Hepatocyte (in vitro differentiated cells): ENCODE results near the gene MT1F. TPM values are rescaled to one million over a fixed set of nuclear protein-coding genes. Genes with fewer than 3 reads are reported as not detected.

Experiments used
- DNase-seq: peaks from one replicate; pipeline ENCODE4 v3.0.0-alpha.2; 2016; ENCODE audit warnings: low spot score
- H2AFZ ChIP-seq: fragments of 200-600 bp; sonication (generic); 2 replicates; pipeline ENCODE4 v1.6.0; 2016; ENCODE audit warnings: antibody characterized with exemption, mild to moderate bottlenecking
- H3K27ac ChIP-seq: fragments of 200-600 bp; sonication (generic); 2 replicates; pipeline ENCODE4 v1.5.1; 2016; ENCODE audit warnings: mild to moderate bottlenecking
- H3K27me3 ChIP-seq: fragments of 200-600 bp; sonication (generic); 2 replicates; pipeline ENCODE4 v1.6.1; 2016
- H3K36me3 ChIP-seq: fragments of 200-600 bp; sonication (generic); replicated peaks from 2 replicates; pipeline ENCODE4 v1.5.1; 2016; ENCODE audit warnings: low read depth; ENCODE audit not compliant: insufficient read depth
- H3K4me1 ChIP-seq: fragments of 200-600 bp; sonication (generic); 2 replicates; pipeline ENCODE4 v1.5.1; 2016; ENCODE audit warnings: mild to moderate bottlenecking, moderate library complexity; ENCODE audit not compliant: insufficient read depth
- H3K4me2 ChIP-seq: fragments of 200-600 bp; sonication (generic); 2 replicates; pipeline ENCODE4 v1.6.0; 2016
- H3K4me3 ChIP-seq: fragments of 200-600 bp; sonication (generic); 2 replicates; pipeline ENCODE4 v1.5.1; 2016; ENCODE audit warnings: mild to moderate bottlenecking
- H3K79me2 ChIP-seq: fragments of 200-600 bp; sonication (generic); 2 replicates; pipeline ENCODE4 v1.6.0; 2017; ENCODE audit warnings: mild to moderate bottlenecking
- H3K9me2 ChIP-seq: fragments of 200-600 bp; sonication (generic); replicated peaks from 2 replicates; pipeline ENCODE4 v1.6.0; 2017; ENCODE audit warnings: mild to moderate bottlenecking; ENCODE audit not compliant: insufficient read depth
- H3K9me3 ChIP-seq: fragments of 200-600 bp; sonication (generic); 2 replicates; pipeline ENCODE4 v1.5.1; 2016; ENCODE audit warnings: low read depth, mild to moderate bottlenecking
- H4K20me1 ChIP-seq: fragments of 200-600 bp; sonication (generic); 2 replicates; pipeline ENCODE4 v1.6.0; 2016; ENCODE audit warnings: mild to moderate bottlenecking; ENCODE audit not compliant: insufficient read depth, poor library complexity, severe bottlenecking
- EZH2 ChIP-seq: fragments of 200-600 bp; sonication (generic); IDR thresholded peaks from 2 replicates; pipeline ENCODE4 v1.6.1; 2016; ENCODE audit warnings: antibody characterized with exemption, mild to moderate bottlenecking, borderline replicate concordance
- EZH2phosphoT487 ChIP-seq: fragments of 200-600 bp; sonication (generic); IDR thresholded peaks from one replicate; pipeline ENCODE4 v1.6.1; 2018; ENCODE audit warnings: antibody characterized with exemption, mild to moderate bottlenecking, low read depth, moderate library complexity; ENCODE audit not compliant: unreplicated experiment, severe bottlenecking
- WGBS: methylation state at CpG from one replicate; pipeline ENCODE4 v1.1.6; 2016; ENCODE audit warnings: low lambda C conversion rate; ENCODE audit errors: missing lambda C conversion rate; 5-methylcytosine and 5-hydroxymethylcytosine counted together
- polyA plus RNA-seq: library from polyadenylated mRNA; unstranded; fragments of >200 nt; fragmentation: Nextera tagmentation; extraction: Ambion mirVana; gene quantifications from 2 replicates; pipeline ENCODE4 v1.2.1, GENCODE V29; 2016
- total RNA-seq: library from RNA; depleted of rRNA; stranded (reverse); fragments of >200 nt; gene quantifications from 2 replicates; pipeline ENCODE4 v1.2.3, GENCODE V29; 2014
- TF ChIP-seq, protein P1 (sequence below): fragments of 200-600 bp; sonication (generic); IDR thresholded peaks from 2 replicates; pipeline ENCODE4 v1.5.1; 2016; ENCODE audit warnings: antibody characterized with exemption, mild to moderate bottlenecking; ENCODE audit not compliant: poor library complexity

Gene MT1F
- total and polyA plus RNA-seq, 2 experiments from 2014 or later = 7.1 to 11.8 TPM

DNA sequence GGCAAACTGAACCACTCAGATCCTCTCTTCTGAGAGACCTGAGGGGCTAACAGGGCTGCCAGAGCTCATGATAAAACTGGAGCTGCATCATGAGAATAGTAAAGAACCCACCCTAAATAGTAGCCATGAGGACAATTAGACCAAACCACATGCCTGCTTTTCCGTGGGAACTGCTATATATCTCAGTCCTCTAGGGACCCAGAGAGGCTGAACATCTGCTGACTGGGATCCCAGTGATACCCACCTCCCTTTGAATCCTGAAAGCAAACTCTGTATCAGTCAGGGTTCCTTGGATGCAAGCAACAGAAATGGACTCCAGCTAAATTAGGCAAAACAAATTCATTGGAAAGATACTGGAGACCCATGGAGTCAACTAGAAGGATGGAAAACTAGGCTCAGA, 31.0 kb downstream of the MT1F start:
- WGBS = 50% methylated on average over 1 of the region's 1 CpG
- H3K27ac ChIP-seq = no peak overlapping the region

DNA sequence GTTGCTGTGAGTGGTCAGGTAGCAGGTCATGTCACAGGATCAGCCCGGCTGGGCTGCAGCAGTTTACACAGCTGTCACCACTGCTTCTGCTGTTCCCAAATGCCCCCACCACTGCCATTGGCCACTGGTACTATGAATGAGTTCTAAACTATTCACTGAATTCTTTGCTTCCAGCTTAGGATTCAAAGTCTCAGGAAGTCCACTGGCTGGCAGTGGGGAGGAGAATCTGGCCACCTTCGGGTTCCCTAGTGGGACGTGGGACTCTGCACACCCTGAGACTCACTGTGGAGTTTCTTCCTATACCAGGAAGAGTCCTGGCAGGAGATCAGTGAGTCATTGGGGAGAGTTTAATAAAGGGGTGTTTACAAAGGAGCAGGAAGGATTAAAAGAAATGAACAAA, 31.4 kb downstream of the MT1F start:
- H3K27me3 ChIP-seq = no peaks in the 10 kb centered on the region
- H3K4me2 ChIP-seq = no peak overlapping the region
- H3K79me2 ChIP-seq = no peaks in the 10 kb centered on the region
- H3K36me3 ChIP-seq = no peaks in the 10 kb centered on the region
- 86% methylated on average over 3 of the region's 3 CpGs for WGBS
- no peak overlapping the region for H3K27ac ChIP-seq
- H3K9me2 ChIP-seq = no peaks in the 10 kb centered on the region
- no peak for DNase-seq
- H3K9me3 ChIP-seq = no peaks in the 10 kb centered on the region
- H3K4me3 ChIP-seq = no peak overlapping the region
- TF ChIP-seq, protein P1, sequence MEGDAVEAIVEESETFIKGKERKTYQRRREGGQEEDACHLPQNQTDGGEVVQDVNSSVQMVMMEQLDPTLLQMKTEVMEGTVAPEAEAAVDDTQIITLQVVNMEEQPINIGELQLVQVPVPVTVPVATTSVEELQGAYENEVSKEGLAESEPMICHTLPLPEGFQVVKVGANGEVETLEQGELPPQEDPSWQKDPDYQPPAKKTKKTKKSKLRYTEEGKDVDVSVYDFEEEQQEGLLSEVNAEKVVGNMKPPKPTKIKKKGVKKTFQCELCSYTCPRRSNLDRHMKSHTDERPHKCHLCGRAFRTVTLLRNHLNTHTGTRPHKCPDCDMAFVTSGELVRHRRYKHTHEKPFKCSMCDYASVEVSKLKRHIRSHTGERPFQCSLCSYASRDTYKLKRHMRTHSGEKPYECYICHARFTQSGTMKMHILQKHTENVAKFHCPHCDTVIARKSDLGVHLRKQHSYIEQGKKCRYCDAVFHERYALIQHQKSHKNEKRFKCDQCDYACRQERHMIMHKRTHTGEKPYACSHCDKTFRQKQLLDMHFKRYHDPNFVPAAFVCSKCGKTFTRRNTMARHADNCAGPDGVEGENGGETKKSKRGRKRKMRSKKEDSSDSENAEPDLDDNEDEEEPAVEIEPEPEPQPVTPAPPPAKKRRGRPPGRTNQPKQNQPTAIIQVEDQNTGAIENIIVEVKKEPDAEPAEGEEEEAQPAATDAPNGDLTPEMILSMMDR = no peak
- TF ChIP-seq EZH2phosphoT487 (no peak), EZH2 (no peak)
- H2AFZ ChIP-seq = no peak overlapping the region
- no peaks in the 10 kb centered on the region for H3K4me1 ChIP-seq
- H4K20me1 ChIP-seq = no peaks in the 10 kb centered on the region

More for the DNA sequence above, 31.0 kb downstream of the MT1F start:
- H3K9me2 ChIP-seq = no peaks in the 10 kb centered on the region
- H3K9me3 ChIP-seq = no peaks in the 10 kb centered on the region
- H3K79me2 ChIP-seq = no peaks in the 10 kb centered on the region
- no peak overlapping the region for H3K4me3 ChIP-seq
- H3K27me3 ChIP-seq = peaks cover 1% of the 10 kb centered on the region
- DNase-seq = no peak
- TF ChIP-seq EZH2phosphoT487 = no peak
- TF ChIP-seq EZH2 = no peak
- TF ChIP-seq, protein P1 = no peak
- H3K36me3 ChIP-seq = no peaks in the 10 kb centered on the region
- no peaks in the 10 kb centered on the region for H3K4me1 ChIP-seq
- H2AFZ ChIP-seq = no peak overlapping the region
- no peaks in the 10 kb centered on the region for H4K20me1 ChIP-seq
- no peak overlapping the region for H3K4me2 ChIP-seq

DNA sequence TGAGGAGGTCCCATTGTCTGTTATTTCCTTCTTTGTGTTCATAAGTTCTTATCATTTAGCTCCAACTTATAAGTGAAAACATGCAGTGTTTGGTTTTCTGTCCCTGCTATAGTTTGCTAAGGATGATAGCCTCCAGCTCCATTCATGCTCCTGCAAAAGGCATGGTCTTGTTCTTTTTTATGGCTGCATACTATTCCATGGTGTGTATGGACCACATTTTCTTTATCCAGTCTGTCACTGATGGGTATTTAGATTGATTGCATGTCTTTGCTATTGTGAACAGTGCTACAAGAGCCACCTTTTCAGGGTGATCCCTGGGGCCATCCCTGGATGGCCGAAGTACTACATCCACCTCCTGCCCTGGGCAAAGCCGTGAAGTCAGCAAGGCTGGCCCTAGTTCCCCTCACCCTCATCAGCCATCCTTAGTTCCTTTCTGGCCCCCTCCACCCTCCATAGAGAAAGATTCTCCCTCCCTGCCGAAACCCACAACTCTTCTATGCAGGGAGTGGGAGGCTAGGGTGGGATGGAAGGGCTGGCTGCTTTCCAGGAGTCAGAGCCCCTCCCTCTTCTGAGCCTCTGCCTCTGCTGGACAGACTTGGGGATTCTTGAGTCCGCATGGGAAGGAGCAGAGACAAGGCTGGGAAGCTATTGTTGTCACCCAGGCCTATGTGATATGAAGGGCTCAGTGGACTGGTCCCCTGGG, 32.8 kb downstream of the MT1F start:
- no peak for DNase-seq

More for the DNA sequence above, 32.8 kb downstream of the MT1F start:
- Histone ChIP-seq H3K9me3 (no peaks in the 10 kb centered on the region), H2AFZ (no peak overlapping the region), H4K20me1 (no peaks in the 10 kb centered on the region), H3K4me3 (no peak overlapping the region), H3K36me3 (no peaks in the 10 kb centered on the region), H3K4me1 (no peaks in the 10 kb centered on the region), H3K9me2 (no peaks in the 10 kb centered on the region), H3K27ac (no peak overlapping the region), H3K27me3 (no peaks in the 10 kb centered on the region), H3K4me2 (no peak overlapping the region), H3K79me2 (no peaks in the 10 kb centered on the region)
- WGBS = 92% methylated on average over 4 of the region's 4 CpGs
- TF ChIP-seq EZH2 (no peak), EZH2phosphoT487 (no peak)
- TF ChIP-seq, protein P1 = no peak
